Liver (tissue), 9 donors: Measurements from ENCODE around the gene KCNIP4. TPM values are rescaled to one million over a fixed set of nuclear protein-coding genes. Genes with fewer than 3 reads are reported as not detected.

ENCODE experiments used
- DNase-seq: peaks from one replicate; pipeline ENCODE4 v3.0.0-alpha.2; 2017; ENCODE audit warnings: low spot score
- H3K27ac ChIP-seq, 2 donors: one replicate each; pipeline ENCODE4 v1.7.0; 2013; ENCODE audit warnings: inconsistent platforms in 2 of 2, low read length in 2 of 2, control low read depth in 1 of 2, low read depth in 1 of 2, mild to moderate bottlenecking in 1 of 2
- H3K27me3 ChIP-seq, 4 donors: one replicate each; pipeline versions ENCODE4 v1.6.1 to v1.7.0; 2013; ENCODE audit warnings: low read length in 3 of 4, inconsistent platforms in 1 of 4, mild to moderate bottlenecking in 1 of 4, moderate library complexity in 1 of 4; ENCODE audit not compliant: control insufficient read depth in 4 of 4, insufficient read depth in 4 of 4
- H3K36me3 ChIP-seq, 4 donors: one replicate each; pipeline versions ENCODE4 v1.6.1 to v1.7.0; 2013; ENCODE audit warnings: low read length in 3 of 4, mild to moderate bottlenecking in 3 of 4, low read depth in 1 of 4, moderate library complexity in 1 of 4; ENCODE audit not compliant: control insufficient read depth in 4 of 4, insufficient read depth in 3 of 4
- H3K4me1 ChIP-seq, 4 donors: one replicate each; pipeline versions ENCODE4 v1.6.1 to v1.7.0; 2013; ENCODE audit warnings: low read length in 3 of 4, mild to moderate bottlenecking in 3 of 4, moderate library complexity in 1 of 4; ENCODE audit not compliant: control insufficient read depth in 4 of 4, insufficient read depth in 4 of 4
- H3K4me3 ChIP-seq, 3 donors: one replicate each; pipeline versions ENCODE4 v1.6.1 to v1.7.0; 2013; ENCODE audit warnings: low read length in 3 of 3, control low read depth in 1 of 3, low read depth in 1 of 3, mild to moderate bottlenecking in 1 of 3
- H3K9ac ChIP-seq, 2 donors: one replicate each; pipeline ENCODE4 v1.7.0; 2013; ENCODE audit warnings: low read length in 2 of 2, mild to moderate bottlenecking in 2 of 2, moderate library complexity in 2 of 2, control low read depth in 1 of 2, low read depth in 1 of 2
- H3K9me3 ChIP-seq, 4 donors: one replicate each; pipeline versions ENCODE4 v1.6.1 to v1.7.0; 2013; ENCODE audit warnings: low read length in 3 of 4; ENCODE audit not compliant: control insufficient read depth in 4 of 4
- CTCF ChIP-seq: fragments of 150-350 bp; IDR thresholded peaks from 2 replicates; pipeline ENCODE4 v1.5.1; 2017; ENCODE audit warnings: improper control_type of control experiment, low read depth, low read length; ENCODE audit not compliant: missing input control
- EGR1 ChIP-seq, 2 donors: IDR thresholded peaks; 2 replicates each; pipeline ENCODE4 v1.6.1; 2016 to 2018; ENCODE audit warnings: antibody characterized with exemption in 2 of 2, low read depth in 2 of 2
- FOXA1 ChIP-seq: IDR thresholded peaks from 2 replicates; pipeline ENCODE4 v1.6.1; 2016; ENCODE audit warnings: antibody characterized with exemption
- FOXA2 ChIP-seq: IDR thresholded peaks from 2 replicates; pipeline ENCODE4 v1.6.1; 2016; ENCODE audit warnings: antibody characterized with exemption
- GABPA ChIP-seq, 2 donors: IDR thresholded peaks in 1 of 2; conservative IDR thresholded peaks in 1 of 2; 2 replicates each; pipeline ENCODE4 v1.6.1; 2016; ENCODE audit warnings: antibody characterized with exemption in 2 of 2, mild to moderate bottlenecking in 1 of 2, moderate library complexity in 1 of 2
- HNF4A ChIP-seq, 2 donors: conservative IDR thresholded peaks; 2 replicates each; pipeline ENCODE4 v1.6.1; 2016; ENCODE audit warnings: antibody characterized with exemption in 2 of 2, mild to moderate bottlenecking in 2 of 2
- HNF4G ChIP-seq: IDR thresholded peaks from 2 replicates; pipeline ENCODE4 v1.6.1; 2016; ENCODE audit warnings: antibody characterized with exemption
- JUND ChIP-seq, 2 donors: IDR thresholded peaks; 2 replicates each; pipeline ENCODE4 v1.6.1; 2016; ENCODE audit warnings: antibody characterized with exemption in 2 of 2
- NR2F2 ChIP-seq: IDR thresholded peaks from 2 replicates; pipeline ENCODE4 v1.6.1; 2016; ENCODE audit warnings: antibody characterized with exemption
- RAD21 ChIP-seq, 2 donors: IDR thresholded peaks; 2 replicates each; pipeline ENCODE4 v1.6.1; 2016; ENCODE audit warnings: antibody characterized with exemption in 2 of 2, mild to moderate bottlenecking in 2 of 2
- REST ChIP-seq: IDR thresholded peaks from 2 replicates; pipeline ENCODE4 v1.6.1; 2016; ENCODE audit warnings: antibody characterized with exemption, mild to moderate bottlenecking
- RXRA ChIP-seq, 2 donors: IDR thresholded peaks; 2 replicates each; pipeline ENCODE4 v1.6.1; 2017 to 2018; ENCODE audit warnings: antibody characterized with exemption in 2 of 2, mild to moderate bottlenecking in 1 of 2
- SP1 ChIP-seq: IDR thresholded peaks from 2 replicates; pipeline ENCODE4 v1.6.1; 2018; ENCODE audit warnings: antibody characterized with exemption, mild to moderate bottlenecking
- TAF1 ChIP-seq: conservative IDR thresholded peaks from 2 replicates; pipeline ENCODE4 v1.6.1; 2016; ENCODE audit warnings: antibody characterized with exemption, mild to moderate bottlenecking
- WGBS: extraction: QIAGEN DNeasy Blood & Tissue Kit; methylation state at CpG from one replicate; pipeline ENCODE4 v1.1.7; 2013; 5-methylcytosine and 5-hydroxymethylcytosine counted together
- polyA plus RNA-seq, 2 donors: library from polyadenylated mRNA; stranded (reverse) in 1 of 2; unstranded in 1 of 2; fragments of 200-250 nt in 1 of 2; fragments of >200 nt in 1 of 2; fragmentation: Nextera tagmentation in 1 of 2; extraction: Ambion mirVana in 1 of 2; gene quantifications; one replicate each; pipeline versions ENCODE4 v1.2.1 to v1.2.3, GENCODE V29; 2013 to 2015
- total RNA-seq, 2 donors: library from RNA; depleted of rRNA; stranded (reverse); fragments of >200 nt; gene quantifications; one replicate each; pipeline ENCODE4 v1.2.3, GENCODE V29; 2014
- TF ChIP-seq, protein P1 (sequence below): IDR thresholded peaks from 2 replicates; pipeline ENCODE4 v1.6.1; 2016; ENCODE audit warnings: antibody characterized with exemption
- TF ChIP-seq, protein P2 (sequence below): IDR thresholded peaks from 2 replicates; pipeline ENCODE4 v1.6.1; 2016; ENCODE audit warnings: antibody characterized with exemption
- donor health status: healthy.
- donor health status: healthy.
- donor health status: healthy.
- donor health status: healthy.
- donor health status: healthy.

The KCNIP4 gene
- total and polyA plus RNA-seq, 4 donors: 0.08 to 0.14 TPM; not detected in 2

DNA sequence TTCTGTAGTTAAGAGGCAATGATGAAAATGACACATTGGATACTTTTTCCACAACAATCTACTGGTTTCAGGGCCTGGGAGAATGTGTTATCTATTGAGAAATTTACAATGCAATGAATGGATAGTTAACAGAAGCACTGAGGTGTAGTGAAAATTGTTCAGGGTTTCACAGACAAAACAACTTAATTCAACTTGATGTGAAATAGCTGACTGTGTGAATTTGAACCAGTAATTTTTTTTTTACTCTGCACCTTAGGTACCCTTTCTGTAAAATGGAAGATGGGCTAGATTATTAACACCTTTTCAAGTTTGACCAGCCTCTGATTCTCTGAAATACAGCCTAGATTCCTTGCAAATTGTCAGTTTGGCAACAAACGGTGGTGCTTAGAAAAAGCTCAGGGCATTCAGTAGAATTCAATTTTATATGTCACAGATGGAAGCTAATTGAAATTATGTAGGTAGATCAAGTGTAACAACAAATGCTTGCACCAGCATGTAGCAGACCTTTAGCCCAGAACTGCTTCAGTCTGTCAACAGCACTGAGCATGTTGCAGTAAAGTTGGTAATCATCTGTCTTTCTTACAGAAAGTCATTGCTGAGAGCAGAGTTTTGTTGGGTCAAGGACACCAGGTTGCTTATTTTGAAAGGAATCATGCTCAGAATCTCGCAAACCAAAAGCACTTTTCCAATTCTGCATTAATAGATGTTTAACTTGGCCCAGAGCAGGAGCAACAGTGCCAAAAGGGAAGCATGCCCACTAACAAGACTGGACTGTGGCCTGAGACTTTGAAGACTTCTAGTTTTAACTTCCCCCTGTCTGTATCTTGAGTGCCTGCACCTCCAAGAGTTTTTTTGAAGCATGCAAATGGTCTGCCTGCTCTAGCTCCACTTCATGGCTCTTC is 721.7 kb downstream of the KCNIP4 start:
- no peak for DNase-seq
- Histone ChIP-seq H3K4me1 (no peaks in the 10 kb centered on the region), H3K27me3 (no peaks in the 10 kb centered on the region), H3K9ac (no peak overlapping the region), H3K27ac (no peak overlapping the region), H3K36me3 (no peaks in the 10 kb centered on the region), H3K4me3 (no peak overlapping the region), H3K9me3 (peaks cover 0 to 2% (median 0%) of the 10 kb centered on the region in 4 donors)
- 45% methylated on average over 2 of the region's 2 CpGs for WGBS
- TF ChIP-seq, protein P1, sequence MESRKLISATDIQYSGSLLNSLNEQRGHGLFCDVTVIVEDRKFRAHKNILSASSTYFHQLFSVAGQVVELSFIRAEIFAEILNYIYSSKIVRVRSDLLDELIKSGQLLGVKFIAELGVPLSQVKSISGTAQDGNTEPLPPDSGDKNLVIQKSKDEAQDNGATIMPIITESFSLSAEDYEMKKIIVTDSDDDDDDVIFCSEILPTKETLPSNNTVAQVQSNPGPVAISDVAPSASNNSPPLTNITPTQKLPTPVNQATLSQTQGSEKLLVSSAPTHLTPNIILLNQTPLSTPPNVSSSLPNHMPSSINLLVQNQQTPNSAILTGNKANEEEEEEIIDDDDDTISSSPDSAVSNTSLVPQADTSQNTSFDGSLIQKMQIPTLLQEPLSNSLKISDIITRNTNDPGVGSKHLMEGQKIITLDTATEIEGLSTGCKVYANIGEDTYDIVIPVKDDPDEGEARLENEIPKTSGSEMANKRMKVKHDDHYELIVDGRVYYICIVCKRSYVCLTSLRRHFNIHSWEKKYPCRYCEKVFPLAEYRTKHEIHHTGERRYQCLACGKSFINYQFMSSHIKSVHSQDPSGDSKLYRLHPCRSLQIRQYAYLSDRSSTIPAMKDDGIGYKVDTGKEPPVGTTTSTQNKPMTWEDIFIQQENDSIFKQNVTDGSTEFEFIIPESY: no peak
- TF ChIP-seq RXRA (IDR thresholded peaks at IDR 0.05) (no peak), FOXA2 (no peak), REST (no peak), GABPA (IDR thresholded peaks at IDR 0.05 in 1 of 2, conservative IDR thresholded peaks at IDR 0.05 in 1 of 2) (no peak), CTCF (no peak), HNF4G (no peak), EGR1 (IDR thresholded peaks at IDR 0.05; ENCODE audit: low read depth in 2 of 2) (no peak), FOXA1 (no peak), NR2F2 (no peak), HNF4A (conservative IDR thresholded peaks at IDR 0.05) (no peak), TAF1 (no peak), JUND (IDR thresholded peaks at IDR 0.05) (no peak), SP1 (no peak), RAD21 (IDR thresholded peaks at IDR 0.05) (no peak)
- TF ChIP-seq, protein P2, sequence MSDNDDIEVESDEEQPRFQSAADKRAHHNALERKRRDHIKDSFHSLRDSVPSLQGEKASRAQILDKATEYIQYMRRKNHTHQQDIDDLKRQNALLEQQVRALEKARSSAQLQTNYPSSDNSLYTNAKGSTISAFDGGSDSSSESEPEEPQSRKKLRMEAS: no peak
